NCI-H1417 (cell line): Measurements from ENCODE around the gene SIPA1L3.

Source experiments
- DNase-seq, 3 experiments: peaks; one replicate each; lab custom pipeline; 2025; lab: John Stamatoyannopoulos, UW

SIPA1L3 gene

DNA sequence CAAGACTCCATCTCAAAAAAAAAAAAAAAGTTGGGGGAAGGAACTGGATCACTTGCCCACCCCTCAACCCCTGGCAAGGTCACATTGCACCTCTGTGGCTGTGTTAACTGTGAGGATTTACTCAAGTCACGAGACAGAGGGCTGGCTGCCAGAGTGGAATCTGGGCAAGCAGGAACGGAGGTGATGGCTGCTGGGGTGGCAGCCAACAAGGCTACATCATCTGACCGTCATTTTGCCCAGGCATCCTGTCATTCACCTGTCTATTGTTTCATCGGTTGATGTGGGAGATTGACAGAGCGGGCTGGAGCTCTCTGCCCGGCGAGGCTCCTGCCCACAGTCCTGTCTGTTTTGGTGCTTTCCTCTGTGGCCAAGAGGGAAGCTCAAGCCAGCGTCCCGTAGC, 241.3 kb downstream of the SIPA1L3 start:
- no peak for DNase-seq

DNA sequence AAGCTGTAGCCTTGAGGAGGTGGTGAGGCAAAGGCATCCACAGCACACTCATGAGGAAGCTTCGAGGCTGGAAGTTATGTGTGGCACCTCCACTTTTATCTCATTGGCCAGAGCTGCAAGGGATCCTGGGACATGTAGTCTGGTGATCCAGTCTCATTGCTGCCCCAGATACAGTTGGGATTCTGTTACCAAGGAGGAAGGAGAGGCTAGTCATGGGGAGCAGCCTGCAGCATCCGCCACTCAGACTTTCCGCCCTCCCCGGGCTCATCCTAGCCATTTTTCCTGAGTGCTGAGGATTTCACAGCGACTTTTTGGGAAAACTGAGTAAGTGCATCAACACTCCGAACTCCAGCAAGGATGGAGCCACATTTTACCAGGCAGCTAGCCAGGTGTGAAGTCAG, 242.7 kb downstream of the SIPA1L3 start:
- DNase-seq = no peak

DNA sequence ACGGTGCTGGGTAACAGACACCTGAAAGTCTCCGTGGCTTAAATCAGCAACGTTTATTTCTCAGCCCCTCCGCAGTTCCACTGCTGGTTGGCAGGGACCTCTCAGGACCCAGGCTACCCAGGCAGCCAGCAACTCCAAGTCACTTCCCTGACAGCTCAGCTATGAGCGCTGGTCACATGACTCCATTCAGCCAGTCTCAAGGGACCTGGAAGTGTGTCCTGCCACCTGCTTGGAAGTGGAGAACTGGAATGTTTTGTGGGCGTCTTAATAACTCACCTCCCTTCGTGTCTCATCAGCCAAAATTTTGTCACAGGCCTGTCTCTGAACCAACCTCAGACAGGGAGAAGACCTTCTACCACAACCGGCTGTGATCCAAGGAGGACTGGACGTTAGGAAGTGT, 244.2 kb downstream of the SIPA1L3 start:
- DNase-seq = peak in 1 of 3 experiments; percentile 23

DNA sequence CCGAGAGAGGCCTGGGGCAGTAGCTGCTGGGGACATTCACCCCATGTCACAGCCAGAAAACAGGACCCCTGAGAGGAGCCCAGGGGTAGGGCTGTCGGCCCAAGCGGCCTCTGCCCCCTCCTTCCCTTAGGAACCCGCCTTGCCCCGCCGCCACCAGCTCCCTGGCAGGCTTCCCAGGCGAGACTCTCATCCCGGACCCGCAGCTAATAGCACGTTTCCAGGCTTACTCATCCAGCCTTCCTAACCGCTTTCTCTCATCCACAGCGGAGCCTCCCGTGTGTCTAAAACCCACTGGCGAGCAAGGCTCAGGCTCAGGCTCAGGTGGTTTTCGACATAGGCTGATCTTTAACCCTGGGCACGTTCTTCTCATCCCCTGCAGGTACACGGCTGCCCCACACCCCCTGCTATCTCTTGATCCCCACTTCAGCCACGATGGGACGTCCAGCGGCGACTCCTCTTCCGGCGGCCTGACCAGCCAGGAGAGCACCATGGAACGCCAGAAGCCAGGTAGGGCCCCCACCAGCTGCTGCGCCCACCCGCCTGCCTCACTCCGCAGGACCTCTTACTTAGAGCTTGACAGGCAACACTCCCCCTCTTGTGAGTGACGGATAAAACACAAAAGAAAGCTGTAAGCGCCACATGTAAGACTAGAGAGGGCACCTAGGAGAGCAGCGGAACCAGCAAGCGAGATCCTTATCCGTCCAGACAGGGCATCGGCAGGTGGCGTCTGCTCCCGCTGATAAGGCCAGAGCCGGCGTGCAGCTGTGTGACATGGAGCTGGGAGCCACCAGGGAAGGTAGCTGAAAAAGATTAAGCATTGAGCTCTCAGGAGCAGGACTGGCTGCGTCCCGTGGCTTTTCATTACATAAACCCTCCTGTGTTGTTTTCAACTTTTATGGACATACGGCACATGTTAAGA, 245.7 kb downstream of the SIPA1L3 start:
- no peak for DNase-seq

DNA sequence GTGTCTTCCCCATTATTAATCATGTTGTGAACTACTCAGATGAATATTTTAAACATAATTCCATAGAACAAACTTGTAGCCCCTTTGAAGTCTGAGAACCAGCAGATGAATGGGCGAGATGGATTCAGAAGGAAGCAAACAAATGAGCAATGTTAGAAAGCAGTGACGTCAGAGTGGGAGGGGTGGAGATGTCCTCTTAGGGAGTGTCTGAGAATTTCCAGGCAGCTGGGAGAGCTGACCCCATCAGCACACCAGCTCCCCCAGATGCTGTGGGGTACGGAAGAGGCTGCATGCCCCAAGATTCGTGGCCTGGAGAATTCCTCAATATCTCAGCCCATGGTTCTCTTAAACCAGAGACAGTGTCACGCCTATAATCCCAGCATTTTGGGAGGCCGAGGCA, 248.4 kb downstream of the SIPA1L3 start:
- no peak for DNase-seq

DNA sequence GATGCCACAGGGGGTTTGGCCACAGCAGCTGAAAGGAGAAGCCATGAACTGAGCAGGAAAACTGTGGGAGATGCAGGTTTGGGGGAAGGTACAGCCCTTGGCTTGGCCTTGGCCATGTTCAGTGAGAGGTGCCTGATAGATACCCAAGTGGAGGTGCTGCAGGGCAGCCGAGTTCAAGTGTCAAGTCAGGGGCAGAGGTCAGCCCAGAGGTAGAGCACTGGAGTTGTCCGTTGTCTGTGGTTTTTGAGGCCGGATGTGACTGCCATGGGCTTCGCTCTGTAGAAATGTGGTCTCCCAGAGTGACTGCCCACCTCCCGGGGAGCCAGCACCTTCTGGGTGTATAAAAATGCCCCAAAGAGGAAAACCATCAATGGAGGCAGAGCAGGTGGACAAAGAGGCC, 251.7 kb downstream of the SIPA1L3 start:
- DNase-seq = no peak

DNA sequence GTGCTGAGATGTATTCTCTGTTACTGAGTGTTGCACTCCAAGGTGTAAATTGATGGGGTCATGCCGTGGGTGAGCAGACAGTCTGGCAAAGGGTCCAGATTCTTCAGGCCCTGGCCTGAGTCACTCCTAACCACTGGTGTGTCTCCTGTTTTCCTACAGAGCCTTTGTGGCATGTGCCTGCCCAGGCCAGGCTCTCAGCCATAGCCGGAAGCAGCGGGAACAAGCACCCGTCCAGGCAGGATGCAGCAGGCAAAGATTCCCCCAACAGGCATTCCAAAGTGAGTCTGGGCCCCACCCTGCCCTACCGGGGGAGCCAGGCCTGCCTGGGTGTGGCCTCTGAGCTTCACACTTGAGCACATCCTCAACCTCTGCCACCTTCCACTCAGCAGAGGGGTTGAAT, 255.1 kb downstream of the SIPA1L3 start:
- no peak for DNase-seq

DNA sequence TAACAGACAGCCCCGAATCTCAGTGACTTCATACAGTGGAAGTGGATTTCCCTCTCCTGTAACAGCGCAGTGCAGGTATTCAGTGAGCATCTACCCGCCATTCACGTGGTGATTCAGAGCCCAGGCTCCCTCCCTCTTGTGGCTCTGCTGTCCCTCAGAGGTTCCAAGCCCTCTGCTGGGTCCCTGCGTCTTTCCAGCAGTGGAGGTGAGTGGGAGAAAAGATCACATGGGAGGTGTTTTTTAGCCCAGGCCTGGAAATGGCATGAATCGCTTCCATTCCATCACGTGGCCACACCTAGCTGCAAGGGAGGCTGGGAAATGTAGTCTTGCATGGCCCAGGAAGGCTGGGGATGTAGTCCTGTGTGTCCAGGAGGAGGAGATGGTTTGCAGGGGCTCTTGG, 255.6 kb downstream of the SIPA1L3 start:
- DNase-seq = no peak

DNA sequence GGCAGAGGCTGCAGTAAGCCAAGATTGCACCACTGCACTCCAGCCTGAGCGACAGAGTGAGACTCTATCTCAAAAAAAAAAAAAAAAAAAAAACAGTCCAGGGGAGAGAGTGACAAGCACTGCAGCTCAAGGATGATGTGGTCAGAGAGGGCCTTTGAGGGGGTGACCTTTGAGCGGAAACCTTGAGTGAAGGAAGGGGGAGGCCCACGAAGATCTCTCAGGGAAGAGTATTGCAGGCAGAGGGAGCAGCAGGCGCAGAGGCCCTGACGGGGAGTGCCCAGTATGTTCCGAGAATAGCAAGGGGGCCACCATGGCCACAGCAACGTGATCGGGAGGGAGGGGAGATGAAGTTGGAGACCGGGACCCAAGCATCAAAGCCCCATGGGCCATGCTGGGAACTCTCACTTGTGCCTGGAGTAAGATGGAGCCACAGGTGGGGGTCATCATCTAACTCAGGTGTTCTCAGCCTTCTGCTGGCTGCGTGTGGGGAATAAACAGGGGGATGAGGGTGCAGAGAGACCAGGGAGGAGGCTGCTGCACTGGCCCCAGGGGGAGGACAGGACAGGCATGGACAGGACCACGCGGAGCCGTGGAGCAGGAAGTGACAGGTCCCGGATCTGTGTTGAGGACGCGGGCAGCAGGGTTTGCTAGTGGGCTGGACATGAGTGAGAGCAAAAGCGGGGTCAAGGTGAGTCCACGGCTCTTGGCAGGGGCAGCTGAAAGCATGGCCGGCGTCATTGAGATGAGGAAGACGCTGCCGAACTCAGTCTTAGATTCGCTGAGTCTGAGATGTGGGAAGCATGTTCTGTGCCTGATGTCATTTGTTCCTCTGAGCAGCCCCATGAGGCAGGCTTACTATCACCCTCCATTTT, 256.6 kb downstream of the SIPA1L3 start:
- no peak for DNase-seq

DNA sequence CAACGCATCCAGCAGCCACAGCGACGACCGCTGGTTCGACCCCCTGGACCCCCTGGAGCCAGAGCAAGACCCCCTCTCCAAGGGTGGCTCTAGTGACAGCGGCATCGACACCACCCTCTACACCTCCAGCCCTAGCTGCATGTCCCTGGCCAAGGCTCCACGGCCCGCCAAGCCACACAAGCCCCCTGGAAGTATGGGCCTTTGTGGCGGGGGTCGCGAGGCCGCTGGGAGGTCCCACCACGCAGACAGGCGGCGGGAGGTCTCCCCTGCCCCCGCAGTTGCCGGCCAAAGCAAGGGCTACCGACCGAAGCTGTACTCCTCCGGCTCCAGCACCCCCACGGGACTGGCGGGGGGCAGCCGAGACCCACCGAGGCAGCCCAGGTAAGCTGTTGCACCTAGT, 257.5 kb downstream of the SIPA1L3 start:
- no peak for DNase-seq

DNA sequence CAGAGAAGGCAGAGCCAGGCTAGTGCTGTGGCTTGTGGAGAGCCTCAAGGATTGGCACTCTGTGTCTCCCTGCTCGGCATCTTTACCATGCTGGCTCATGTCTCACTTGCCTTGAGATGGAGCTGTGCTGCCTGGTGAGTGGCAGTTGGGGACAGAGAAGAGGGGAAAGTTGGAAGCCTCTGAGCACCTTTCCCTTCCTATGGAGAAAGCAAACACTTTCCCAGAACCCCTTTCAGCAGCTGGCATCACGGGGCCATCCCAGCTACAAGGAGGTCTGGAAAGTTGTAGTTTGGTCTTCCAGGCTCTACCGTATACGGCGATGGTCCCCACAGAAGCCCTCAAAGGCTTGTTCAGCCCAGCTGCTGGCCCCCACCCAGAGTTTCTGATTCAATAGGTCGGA, 258.3 kb downstream of the SIPA1L3 start:
- no peak for DNase-seq

DNA sequence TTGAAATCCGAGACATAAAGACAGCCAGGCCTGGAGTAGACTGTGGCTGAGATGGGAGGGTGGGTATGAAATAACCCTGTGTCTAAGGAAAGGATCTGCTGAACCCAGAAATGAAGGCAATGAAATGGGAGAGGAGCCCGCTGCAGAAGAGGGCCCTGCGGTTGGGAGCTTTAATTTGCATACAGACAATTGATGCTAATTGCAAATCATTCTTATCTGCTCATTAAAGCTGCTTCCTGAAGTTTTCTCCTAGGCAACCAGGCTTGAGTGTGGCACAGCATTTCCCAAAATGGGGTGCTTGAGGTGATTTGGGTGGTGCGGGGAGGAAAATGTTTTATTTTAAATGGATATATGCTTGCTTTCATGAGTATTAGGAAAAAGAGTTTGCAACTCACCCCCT, 261.6 kb downstream of the SIPA1L3 start:
- no peak for DNase-seq

DNA sequence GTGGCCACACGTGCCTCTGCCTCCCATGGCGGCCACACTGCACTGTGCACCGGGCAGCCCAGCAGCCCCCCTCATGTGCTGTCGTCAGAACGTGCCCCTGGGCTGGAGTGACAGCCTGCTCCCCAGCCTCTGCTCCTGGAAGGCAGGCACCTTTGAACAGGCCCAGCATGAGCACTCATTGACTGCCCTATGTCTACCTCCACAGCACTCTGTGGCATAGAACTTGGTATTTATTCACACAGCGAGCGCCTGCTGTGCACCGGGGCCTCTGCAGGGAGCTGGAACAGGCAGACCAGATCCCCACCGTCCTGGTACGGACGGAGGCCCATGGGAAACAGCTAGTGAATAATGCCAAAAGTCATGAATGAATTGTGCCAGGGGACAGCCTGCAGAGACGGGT, 263.3 kb downstream of the SIPA1L3 start:
- DNase-seq = peak in 2 of 3 experiments; percentile 33 to 62

DNA sequence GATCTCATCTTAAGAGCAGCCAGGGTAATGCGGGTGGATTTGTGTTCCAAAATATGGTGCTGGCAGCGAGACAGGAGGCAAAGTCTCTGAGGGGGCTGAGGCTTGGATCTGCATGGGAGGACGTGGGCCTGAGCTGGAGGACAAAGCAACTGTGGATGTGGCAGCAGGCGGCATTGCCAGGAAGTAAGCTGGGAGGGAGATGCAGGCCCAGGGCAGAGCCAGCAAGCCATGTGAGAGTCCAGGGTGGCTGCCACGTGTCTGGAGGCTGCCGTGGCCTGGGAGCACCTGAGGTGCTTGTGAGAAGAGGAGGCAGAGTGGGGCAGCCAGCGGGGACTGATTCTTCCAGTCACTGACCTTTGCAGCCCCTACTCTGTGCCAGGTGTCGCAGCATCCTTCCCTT, 265.0 kb downstream of the SIPA1L3 start:
- no peak for DNase-seq

DNA sequence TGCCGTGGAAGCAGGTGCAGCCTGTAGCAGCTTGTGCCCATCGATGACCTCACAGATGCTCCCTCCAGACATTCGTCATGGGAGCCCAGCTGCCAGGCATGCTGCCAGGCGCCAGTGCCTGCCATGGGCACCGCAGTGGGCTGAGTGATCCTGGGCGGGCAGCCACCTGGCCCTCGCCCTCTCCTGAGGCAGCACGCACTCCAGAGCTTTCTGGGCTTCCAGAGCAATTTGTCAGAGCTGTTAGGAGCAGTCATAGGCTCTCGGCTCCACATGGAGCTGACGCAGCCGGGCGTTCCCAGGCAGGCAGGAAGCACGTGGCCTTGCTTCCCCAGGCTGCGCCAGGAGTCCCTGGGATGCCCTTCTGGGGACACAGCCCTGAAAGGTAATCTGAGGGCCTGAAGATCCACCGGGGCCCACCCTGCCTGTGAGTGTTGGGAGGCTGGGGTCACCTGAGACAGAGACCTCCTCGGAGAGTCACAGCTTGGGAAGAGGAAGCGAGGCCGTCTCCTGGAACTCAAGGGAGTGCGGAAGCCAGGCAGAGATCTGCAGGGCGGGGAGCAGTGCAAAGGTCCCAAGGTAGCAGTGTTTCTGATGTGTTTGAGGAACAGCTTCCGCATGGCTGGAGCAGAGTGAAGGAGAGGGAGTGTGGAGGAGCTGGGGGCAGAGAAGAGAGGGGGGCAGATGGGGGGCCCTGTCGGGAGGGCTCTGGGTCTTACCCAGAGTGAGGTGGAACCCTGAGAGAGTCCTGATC, 266.5 kb downstream of the SIPA1L3 start:
- DNase-seq = peak in 2 of 3 experiments; percentile 89 to 95

DNA sequence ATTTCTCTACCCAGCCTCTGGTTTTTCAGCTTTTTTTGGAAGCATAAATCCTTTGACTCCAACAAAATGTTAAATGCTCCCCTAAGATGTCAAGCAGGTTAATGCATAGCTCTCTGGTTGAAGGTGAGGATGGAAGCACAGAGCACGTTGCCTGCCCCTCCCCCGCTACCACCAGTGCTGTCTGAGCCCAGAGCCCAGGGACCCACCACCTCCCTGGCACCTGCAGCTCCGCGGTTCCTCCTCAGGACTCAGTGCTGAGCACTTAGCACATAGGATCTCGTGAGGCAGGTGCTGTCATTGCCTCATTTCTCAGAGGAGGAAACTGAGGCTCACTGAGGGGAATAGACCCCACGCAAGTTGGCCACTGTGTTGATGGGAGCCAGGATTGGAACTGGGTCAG, 268.4 kb downstream of the SIPA1L3 start:
- no peak for DNase-seq

DNA sequence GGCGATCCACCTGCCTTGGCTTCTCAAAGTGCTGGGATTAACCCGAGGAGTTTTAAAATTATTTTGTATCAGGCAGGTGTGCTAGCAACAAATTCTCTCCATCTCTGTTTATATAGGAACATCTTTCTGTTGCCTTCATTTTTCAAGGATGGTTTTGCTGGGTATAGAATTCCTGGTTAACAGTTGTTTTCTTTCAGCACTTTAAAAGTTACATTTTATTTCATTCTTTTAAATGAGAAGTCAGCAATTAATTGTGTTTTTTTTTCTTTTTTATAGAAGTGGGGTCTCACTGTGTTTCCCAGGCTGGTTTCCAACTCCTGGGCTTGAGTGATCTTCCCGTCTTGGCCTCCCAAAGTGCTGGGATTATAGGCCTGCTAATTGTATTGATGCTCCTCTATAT, 273.1 kb downstream of the SIPA1L3 start:
- no peak for DNase-seq

DNA sequence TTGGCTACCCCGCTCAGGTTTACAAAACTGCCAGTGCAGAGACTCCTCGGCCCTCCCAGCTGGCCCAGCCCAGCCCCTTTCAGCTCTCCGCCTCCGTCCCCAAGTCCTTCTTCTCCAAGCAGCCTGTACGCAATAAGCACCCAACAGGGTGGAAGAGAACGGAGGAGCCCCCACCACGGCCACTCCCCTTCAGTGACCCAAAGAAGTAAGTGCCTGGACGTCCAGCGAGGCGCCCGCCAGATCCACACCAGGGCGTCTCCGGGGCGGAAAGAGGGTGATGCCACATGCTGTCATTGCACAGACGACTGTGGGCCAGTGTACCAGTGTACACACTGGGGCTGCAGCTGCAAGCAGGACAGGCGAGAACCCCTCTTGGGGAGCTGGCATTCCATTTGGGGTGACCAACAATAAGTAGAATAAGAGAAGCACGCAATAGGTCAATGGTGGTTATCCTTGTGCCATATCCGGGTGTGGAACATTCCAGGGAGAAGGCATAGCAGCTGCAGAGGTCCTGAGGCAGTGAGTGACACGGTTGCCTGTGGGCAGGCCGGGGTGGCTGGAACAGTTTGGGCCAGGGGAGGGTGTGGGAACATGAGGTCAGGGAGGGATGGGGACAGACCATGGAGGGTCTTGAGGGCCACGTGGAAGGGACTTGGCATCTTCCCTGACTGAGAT, 275.7 kb downstream of the SIPA1L3 start:
- no peak for DNase-seq

DNA sequence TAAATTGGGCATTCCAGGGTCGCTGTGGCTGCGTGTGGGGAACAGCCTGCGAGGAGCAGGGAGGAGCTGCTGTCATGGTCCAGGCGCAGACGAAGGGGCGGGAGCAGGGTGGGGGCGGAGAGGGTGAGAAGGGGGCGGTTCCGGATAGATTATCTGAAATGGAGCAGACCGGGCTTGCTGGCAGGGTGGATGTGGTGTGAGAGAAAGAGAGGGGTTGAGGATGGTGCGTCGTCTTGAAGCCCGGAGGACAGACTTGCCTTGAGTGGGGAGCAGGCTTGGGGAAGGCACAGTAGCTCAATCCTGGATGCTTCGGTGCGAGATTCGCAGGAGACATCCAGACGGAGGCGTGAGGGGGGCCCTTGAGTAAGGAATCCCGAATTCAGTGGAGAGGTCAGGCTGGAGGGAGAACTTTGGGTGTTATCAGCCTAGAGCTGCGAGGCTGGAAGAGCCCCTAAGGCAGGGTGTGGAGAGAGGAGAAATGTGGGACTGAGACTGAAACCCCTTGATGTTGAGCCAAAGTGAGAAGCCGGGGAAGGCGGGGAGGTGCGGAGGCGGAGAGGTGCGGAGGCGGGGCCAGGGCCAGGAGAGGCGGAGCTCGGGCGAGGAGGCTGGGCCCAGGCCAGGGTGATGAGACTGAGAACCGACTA, 276.4 kb downstream of the SIPA1L3 start:
- DNase-seq = no peak

DNA sequence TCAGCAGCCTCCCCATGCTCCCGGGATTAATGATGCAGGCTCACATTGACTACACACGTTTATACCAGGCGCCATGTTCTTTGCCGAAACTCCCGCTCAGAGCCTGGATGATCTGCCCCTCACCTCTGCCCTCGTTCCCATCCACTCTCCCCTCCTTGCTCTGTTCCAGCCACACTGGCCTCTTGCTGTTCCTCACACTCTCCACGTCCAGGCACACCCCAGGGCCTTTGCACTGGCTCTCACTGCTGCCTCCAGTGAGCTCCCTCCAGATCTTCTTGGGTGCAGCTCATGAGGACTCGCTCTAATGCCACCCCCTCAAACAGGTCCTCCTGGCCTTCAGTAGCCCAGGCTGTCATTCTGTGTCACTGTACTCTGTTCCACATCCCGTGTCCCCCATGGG, 277.8 kb downstream of the SIPA1L3 start:
- DNase-seq = no peak

DNA sequence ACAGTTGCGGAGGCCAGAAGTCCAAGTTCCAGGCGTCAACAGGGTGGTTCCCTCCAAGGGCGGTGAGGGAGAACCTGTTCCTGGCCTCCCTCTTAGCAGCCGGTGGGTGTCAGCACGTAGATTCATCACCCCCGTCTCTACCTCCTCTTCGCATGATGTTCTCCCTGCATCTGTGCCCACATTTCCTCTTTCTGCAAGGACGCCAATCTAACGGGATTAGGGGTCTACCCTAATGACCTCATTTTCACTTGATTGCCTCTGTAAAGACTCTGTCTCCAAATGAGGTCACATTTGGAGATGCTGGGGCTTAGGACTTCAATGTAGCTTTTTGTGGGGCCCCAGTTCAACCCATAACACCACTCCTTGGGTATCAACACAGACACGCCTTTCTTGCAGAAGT, 278.6 kb downstream of the SIPA1L3 start:
- DNase-seq = no peak
